Neural cell (in vitro differentiated cells): ENCODE measurements around the gene GDE1. TPM values are rescaled to one million over a fixed set of nuclear protein-coding genes. Genes with fewer than 3 reads are reported as not detected.

ENCODE experiments used
- H2AFZ ChIP-seq: fragments of 200-600, 300-800 bp; sonication (generic), shearing (Covaris generic); 2 replicates; pipeline ENCODE4 v1.6.0; 2014; ENCODE audit warnings: low read depth, mild to moderate bottlenecking, antibody characterized with exemption, low read length, moderate library complexity
- H3F3A ChIP-seq: fragments of 200-600 bp; shearing (Covaris generic); 2 replicates; pipeline ENCODE4 v1.6.1; 2016; ENCODE audit warnings: mild to moderate bottlenecking, moderate library complexity, mixed read lengths, antibody characterized with exemption, low read length; ENCODE audit not compliant: insufficient read depth, poor library complexity, severe bottlenecking
- H3K27ac ChIP-seq: fragments of 200-600, 300-800 bp; sonication (generic), shearing (Covaris generic); 2 replicates; pipeline ENCODE4 v1.5.1; 2014; ENCODE audit warnings: mild to moderate bottlenecking, low read length, moderate library complexity
- H3K27me3 ChIP-seq: fragments of 300-800, 200-600 bp; sonication (generic), shearing (Covaris generic); 2 replicates; pipeline ENCODE4 v1.6.0; 2014; ENCODE audit warnings: mild to moderate bottlenecking, low read depth, low read length, moderate library complexity; ENCODE audit not compliant: insufficient read depth
- H3K36me3 ChIP-seq: fragments of 300-800, 200-600 bp; sonication (generic), shearing (Covaris generic); 2 replicates; pipeline ENCODE4 v1.5.1; 2014; ENCODE audit warnings: mild to moderate bottlenecking, antibody characterized with exemption, low read length, moderate library complexity; ENCODE audit not compliant: insufficient read depth
- H3K4me2 ChIP-seq: fragments of 300-800, 200-600 bp; sonication (generic), shearing (Covaris generic); 2 replicates; pipeline ENCODE4 v1.6.0; 2014; ENCODE audit warnings: mild to moderate bottlenecking, low read length
- H3K4me3 ChIP-seq: fragments of 300-800, 200-600 bp; sonication (generic), shearing (Covaris generic); 2 replicates; pipeline ENCODE4 v1.5.1; 2014; ENCODE audit warnings: mild to moderate bottlenecking, low read length, moderate library complexity
- H3K79me2 ChIP-seq: fragments of 200-600 bp; shearing (Covaris generic); replicated peaks from 2 replicates; pipeline ENCODE4 v1.6.0; 2014; ENCODE audit warnings: mild to moderate bottlenecking, low read length, moderate library complexity; ENCODE audit not compliant: insufficient read depth
- H3K9ac ChIP-seq: fragments of 300-800, 200-600 bp; sonication (generic), shearing (Covaris generic); 2 replicates; pipeline ENCODE4 v1.6.1; 2016; ENCODE audit warnings: mild to moderate bottlenecking, low read length, mixed read lengths
- H3K9me2 ChIP-seq: fragments of 200-600 bp; shearing (Covaris generic); 2 replicates; pipeline ENCODE4 v1.6.1; 2016; ENCODE audit warnings: mild to moderate bottlenecking, low read length, mixed read lengths; ENCODE audit not compliant: insufficient read depth
- H3K9me3 ChIP-seq: fragments of 200-600, 300-800 bp; sonication (generic), shearing (Covaris generic); 2 replicates; pipeline ENCODE4 v1.6.1; 2016; ENCODE audit warnings: mild to moderate bottlenecking, mixed run types, low read length, moderate library complexity, mixed read lengths
- H4K20me1 ChIP-seq: fragments of 200-600 bp; shearing (Covaris generic); 2 replicates; pipeline ENCODE4 v1.6.1; 2016; ENCODE audit warnings: mild to moderate bottlenecking, mixed run types; ENCODE audit not compliant: insufficient read depth
- CTCF ChIP-seq: fragments of 450-650 bp; IDR thresholded peaks from 2 replicates; pipeline ENCODE4 v1.5.1; 2014; ENCODE audit warnings: antibody characterized with exemption, mild to moderate bottlenecking, moderate library complexity; ENCODE audit not compliant: poor library complexity, severe bottlenecking
- EP300 ChIP-seq: fragments of 450-650 bp; conservative IDR thresholded peaks from 2 replicates; pipeline ENCODE4 v1.6.1; 2014; ENCODE audit warnings: antibody characterized with exemption, mild to moderate bottlenecking, moderate library complexity; ENCODE audit not compliant: poor library complexity, severe bottlenecking
- EZH2 ChIP-seq: fragments of 200-600, 300-800 bp; shearing (Covaris generic), sonication (generic); IDR thresholded peaks from 2 replicates; pipeline ENCODE4 v1.6.1; 2014; ENCODE audit warnings: antibody characterized with exemption, low read length, borderline replicate concordance, mild to moderate bottlenecking; ENCODE audit not compliant: insufficient read depth, poor library complexity, severe bottlenecking
- MXI1 ChIP-seq: fragments of 450-650 bp; conservative IDR thresholded peaks from 2 replicates; pipeline ENCODE4 v1.6.1; 2014; ENCODE audit warnings: antibody characterized with exemption, mild to moderate bottlenecking; ENCODE audit not compliant: poor library complexity, severe bottlenecking
- POLR2AphosphoS5 ChIP-seq: IDR thresholded peaks from 2 replicates; pipeline ENCODE4 v1.6.1; 2012
- RAD21 ChIP-seq: fragments of 450-650 bp; conservative IDR thresholded peaks from 2 replicates; pipeline ENCODE4 v1.6.1; 2014; ENCODE audit warnings: antibody characterized with exemption, mild to moderate bottlenecking, moderate library complexity
- REST ChIP-seq: IDR thresholded peaks from 2 replicates; pipeline ENCODE4 v1.6.1; 2012; ENCODE audit warnings: borderline replicate concordance
- SMC3 ChIP-seq: fragments of 450-650 bp; conservative IDR thresholded peaks from 2 replicates; pipeline ENCODE4 v1.6.1; 2014; ENCODE audit warnings: antibody characterized with exemption, mild to moderate bottlenecking, moderate library complexity; ENCODE audit not compliant: poor library complexity
- TAF1 ChIP-seq: IDR thresholded peaks from 2 replicates; pipeline ENCODE4 v1.6.1; 2012; ENCODE audit warnings: low read depth
- polyA plus RNA-seq: library from polyadenylated mRNA; depleted of rRNA; stranded (reverse); fragments of >200 nt; gene quantifications from 2 replicates; pipeline ENCODE4 v1.2.3, GENCODE V29; 2014

The GDE1 gene
- polyA plus RNA-seq, 1 donor from 2014 or later = 74.7 TPM

GRCh38 chr16:19515757-19516156 lies 6.1 kb downstream of the GDE1 start:
- no peak overlapping the region for H3K27ac ChIP-seq
- H3F3A ChIP-seq = no peaks in the 10 kb centered on the region
- H3K9ac ChIP-seq = no peak overlapping the region
- H3K27me3 ChIP-seq = no peaks in the 10 kb centered on the region
- H3K9me3 ChIP-seq = no peaks in the 10 kb centered on the region
- no peak overlapping the region for H2AFZ ChIP-seq
- H3K4me3 ChIP-seq = no peak overlapping the region
- H3K9me2 ChIP-seq = no peaks in the 10 kb centered on the region
- TF ChIP-seq EP300 = no peak
- no peak for TF ChIP-seq MXI1
- no peak for TF ChIP-seq CTCF
- TF ChIP-seq POLR2AphosphoS5 = no peak
- no peak for TF ChIP-seq EZH2
- no peak for TF ChIP-seq RAD21
- no peak for TF ChIP-seq TAF1
- TF ChIP-seq REST = no peak
- no peak for TF ChIP-seq SMC3
- H4K20me1 ChIP-seq = no peaks in the 10 kb centered on the region
- H3K79me2 ChIP-seq = peaks cover 32% of the 10 kb centered on the region
- peaks cover 20% of the 10 kb centered on the region for H3K36me3 ChIP-seq
- H3K4me2 ChIP-seq = no peak overlapping the region

GRCh38 chr16:19513377-19514053 lies 8.4 kb downstream of the GDE1 start:
- Histone ChIP-seq H3K9me3 (no peaks in the 10 kb centered on the region), H3K4me2 (no peak overlapping the region), H3K9me2 (no peaks in the 10 kb centered on the region), H3K27ac (no peak overlapping the region), H3K79me2 (peaks cover 10% of the 10 kb centered on the region), H3K9ac (no peak overlapping the region), H3K36me3 (peaks cover 20% of the 10 kb centered on the region), H2AFZ (no peak overlapping the region), H3F3A (no peaks in the 10 kb centered on the region), H4K20me1 (no peaks in the 10 kb centered on the region), H3K27me3 (no peaks in the 10 kb centered on the region), H3K4me3 (no peak overlapping the region)
- TF ChIP-seq SMC3 (no peak), REST (no peak), POLR2AphosphoS5 (no peak), MXI1 (no peak), EP300 (no peak)
